Hematopoietic multipotent progenitor cell treated with erythropoietin and hydrocortisone succinate and interleukin-3 and kit ligand, for 4 days (in vitro differentiated cells): ENCODE measurements around the gene ATRN.

Experiments
- DNase-seq: peaks from one replicate; pipeline ENCODE4 v3.0.0-alpha.2; 2015

ATRN gene

GRCh38 chr20:3631534-3631933, 160.7 kb downstream of the ATRN start:
- no peak for DNase-seq

GRCh38 chr20:3632311-3633004, 161.6 kb downstream of the ATRN start:
- peak; percentile 38 for DNase-seq

GRCh38 chr20:3633913-3634478, 163.2 kb downstream of the ATRN start:
- DNase-seq: no peak

GRCh38 chr20:3635346-3635745, 164.5 kb downstream of the ATRN start:
- DNase-seq: no peak

GRCh38 chr20:3640259-3640658, 169.4 kb downstream of the ATRN start:
- no peak for DNase-seq

GRCh38 chr20:3645309-3646066, 174.7 kb downstream of the ATRN start:
- DNase-seq: no peak

GRCh38 chr20:3646067-3646440, 175.2 kb downstream of the ATRN start:
- no peak for DNase-seq

GRCh38 chr20:3646651-3647050, 175.8 kb downstream of the ATRN start:
- no peak for DNase-seq

- no peak for DNase-seq
Observed at GRCh38 chr20:3647473-3647872, 176.7 kb downstream of the ATRN start.

GRCh38 chr20:3648951-3649350, 178.1 kb downstream of the ATRN start:
- DNase-seq: no peak

- DNase-seq: no peak
Observed at GRCh38 chr20:3651204-3651962, 180.6 kb downstream of the ATRN start.

GRCh38 chr20:3652221-3652620, 181.4 kb downstream of the ATRN start:
- DNase-seq: peak; percentile 39

GRCh38 chr20:3652676-3653596, 182.1 kb downstream of the ATRN start:
- DNase-seq: no peak

GRCh38 chr20:3653921-3654320, 183.1 kb downstream of the ATRN start:
- no peak for DNase-seq

- DNase-seq: no peak
Observed at GRCh38 chr20:3654326-3655130, 183.7 kb downstream of the ATRN start.

- DNase-seq: no peak
Observed at GRCh38 chr20:3655131-3655405, 184.2 kb downstream of the ATRN start.

GRCh38 chr20:3658019-3658715, 187.3 kb downstream of the ATRN start:
- no peak for DNase-seq

GRCh38 chr20:3658716-3659491, 188.1 kb downstream of the ATRN start:
- no peak for DNase-seq

- DNase-seq: no peak
Observed at GRCh38 chr20:3659492-3660261, 188.9 kb downstream of the ATRN start.
